Lower leg skin (tissue), 3 donors: ENCODE data around the gene KRT13.

Experiments used
- POLR2A ChIP-seq, 2 donors: fragments of 450-650 bp; IDR thresholded peaks; one replicate each; pipeline ENCODE4 v1.6.1; 2016 to 2017; ENCODE audit warnings: antibody characterized with exemption in 2 of 2, mild to moderate bottlenecking in 1 of 2, moderate library complexity in 1 of 2
- TF ChIP-seq, protein P1 (sequence below), 3 donors: fragments of 450-650 bp; IDR thresholded peaks; one replicate each; pipeline ENCODE4 v1.5.1; 2016; ENCODE audit warnings: antibody characterized with exemption in 3 of 3, mild to moderate bottlenecking in 3 of 3, moderate library complexity in 2 of 3

DNA sequence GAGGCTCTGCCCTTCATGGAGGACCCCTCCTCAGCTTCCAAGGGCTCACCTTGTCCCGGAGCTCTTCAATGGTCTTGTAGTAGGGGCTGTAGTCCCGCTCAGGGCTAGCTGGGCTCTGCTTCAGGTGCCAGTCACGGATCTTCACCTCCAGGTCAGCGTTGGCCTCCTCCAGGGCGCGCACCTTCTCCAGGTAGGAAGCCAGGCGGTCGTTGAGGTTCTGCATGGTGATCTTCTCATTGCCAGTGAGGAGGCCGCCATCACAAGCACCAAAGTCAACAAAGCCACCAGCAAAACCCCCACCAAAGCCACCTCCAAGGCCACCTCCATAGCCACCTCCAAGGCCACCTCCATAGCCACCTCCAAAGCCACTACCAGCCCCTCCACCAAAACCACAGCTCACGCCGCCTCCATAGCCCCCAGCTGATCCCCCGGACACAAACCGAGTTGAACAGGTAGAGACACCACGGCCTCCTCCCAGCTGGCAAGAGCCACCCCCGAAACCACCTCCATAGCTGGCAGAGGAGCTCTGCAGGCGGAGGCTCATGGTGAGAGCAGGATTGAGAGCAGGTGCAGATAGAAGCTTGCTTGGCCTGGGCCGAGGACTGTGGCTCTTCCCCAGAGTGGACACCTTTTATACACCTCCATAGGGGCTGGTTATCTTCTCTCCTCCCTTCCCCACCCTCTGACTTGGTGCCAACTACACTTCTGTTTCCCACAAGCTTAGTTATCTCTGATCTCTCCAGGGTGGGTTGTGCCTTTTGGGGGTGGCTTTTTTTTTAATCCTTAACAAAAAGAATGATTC is at the start of gene KRT13:
- TF ChIP-seq, protein P1, sequence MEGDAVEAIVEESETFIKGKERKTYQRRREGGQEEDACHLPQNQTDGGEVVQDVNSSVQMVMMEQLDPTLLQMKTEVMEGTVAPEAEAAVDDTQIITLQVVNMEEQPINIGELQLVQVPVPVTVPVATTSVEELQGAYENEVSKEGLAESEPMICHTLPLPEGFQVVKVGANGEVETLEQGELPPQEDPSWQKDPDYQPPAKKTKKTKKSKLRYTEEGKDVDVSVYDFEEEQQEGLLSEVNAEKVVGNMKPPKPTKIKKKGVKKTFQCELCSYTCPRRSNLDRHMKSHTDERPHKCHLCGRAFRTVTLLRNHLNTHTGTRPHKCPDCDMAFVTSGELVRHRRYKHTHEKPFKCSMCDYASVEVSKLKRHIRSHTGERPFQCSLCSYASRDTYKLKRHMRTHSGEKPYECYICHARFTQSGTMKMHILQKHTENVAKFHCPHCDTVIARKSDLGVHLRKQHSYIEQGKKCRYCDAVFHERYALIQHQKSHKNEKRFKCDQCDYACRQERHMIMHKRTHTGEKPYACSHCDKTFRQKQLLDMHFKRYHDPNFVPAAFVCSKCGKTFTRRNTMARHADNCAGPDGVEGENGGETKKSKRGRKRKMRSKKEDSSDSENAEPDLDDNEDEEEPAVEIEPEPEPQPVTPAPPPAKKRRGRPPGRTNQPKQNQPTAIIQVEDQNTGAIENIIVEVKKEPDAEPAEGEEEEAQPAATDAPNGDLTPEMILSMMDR (IDR thresholded peaks at IDR 0.05), result no peak
- TF ChIP-seq POLR2A (IDR thresholded peaks at IDR 0.05), result no peak
